Fibroblast of skin of scalp (primary cell): ENCODE results near the gene DUSP28.

Source experiments
- DNase-seq: peaks from one replicate; pipeline ENCODE4 v3.0.0-alpha.2; 2013

DUSP28 gene

GRCh38 chr2:240573071-240573515 is 12.9 kb downstream of the DUSP28 start:
- no peak for DNase-seq

- DNase-seq = no peak
These were observed 13.6 kb downstream of the DUSP28 start for GRCh38 chr2:240573516-240574385.

GRCh38 chr2:240574386-240575100 is 14.4 kb downstream of the DUSP28 start:
- DNase-seq = no peak

- no peak for DNase-seq
These were observed 15.2 kb downstream of the DUSP28 start for GRCh38 chr2:240575101-240575965.

- no peak for DNase-seq
These were observed 15.9 kb downstream of the DUSP28 start for GRCh38 chr2:240576036-240576435.

GRCh38 chr2:240576436-240577205 is 16.5 kb downstream of the DUSP28 start:
- DNase-seq = no peak

- DNase-seq = no peak
These were observed 17.3 kb downstream of the DUSP28 start for GRCh38 chr2:240577281-240578109.

GRCh38 chr2:240578110-240578450 is 17.9 kb downstream of the DUSP28 start:
- no peak for DNase-seq

- no peak for DNase-seq
These were observed 18.3 kb downstream of the DUSP28 start for GRCh38 chr2:240578488-240578887.

- DNase-seq = no peak
These were observed 19.1 kb downstream of the DUSP28 start for GRCh38 chr2:240579071-240579762.

- DNase-seq = peak; percentile 24
These were observed 19.8 kb downstream of the DUSP28 start for GRCh38 chr2:240579771-240580614.

GRCh38 chr2:240581811-240582210 is 21.7 kb downstream of the DUSP28 start:
- DNase-seq = no peak

GRCh38 chr2:240582781-240583180 is 22.6 kb downstream of the DUSP28 start:
- DNase-seq = no peak

GRCh38 chr2:240583774-240584173 is 23.6 kb downstream of the DUSP28 start:
- DNase-seq = no peak

GRCh38 chr2:240584486-240585031 is 24.4 kb downstream of the DUSP28 start:
- DNase-seq = peak; percentile 50

GRCh38 chr2:240585101-240585500 is 24.9 kb downstream of the DUSP28 start:
- no peak for DNase-seq

- no peak for DNase-seq
These were observed 25.6 kb downstream of the DUSP28 start for GRCh38 chr2:240585681-240586197.

- DNase-seq = peak; percentile 94
These were observed 26.2 kb downstream of the DUSP28 start, which contains the start of gene CAPN10 for GRCh38 chr2:240586198-240586918. Gene CAPN10 (plus strand): TSS chr2:240586734. CDS start chr2:240586912, 178 bp downstream.
